HG03469 (cell line): ENCODE measurements around the gene UBXN4.
A peak's percentile ranks its signal among the peaks of the same experiment; 100 is the strongest.
"Not testable (repeated sequence)": the region's sequence is repeated elsewhere in the genome, so short reads cannot be mapped to it uniquely, and the experiment has no call there.

Experiments used
- ATAC-seq: cut with Tn5 transposase; IDR thresholded peaks from one replicate; pipeline ENCODE4 v1.9.1; 2021; ENCODE audit warnings: mild to moderate bottlenecking, moderate library complexity, moderate number of reproducible peaks; ENCODE audit not compliant: unreplicated experiment

UBXN4 gene, protein sequence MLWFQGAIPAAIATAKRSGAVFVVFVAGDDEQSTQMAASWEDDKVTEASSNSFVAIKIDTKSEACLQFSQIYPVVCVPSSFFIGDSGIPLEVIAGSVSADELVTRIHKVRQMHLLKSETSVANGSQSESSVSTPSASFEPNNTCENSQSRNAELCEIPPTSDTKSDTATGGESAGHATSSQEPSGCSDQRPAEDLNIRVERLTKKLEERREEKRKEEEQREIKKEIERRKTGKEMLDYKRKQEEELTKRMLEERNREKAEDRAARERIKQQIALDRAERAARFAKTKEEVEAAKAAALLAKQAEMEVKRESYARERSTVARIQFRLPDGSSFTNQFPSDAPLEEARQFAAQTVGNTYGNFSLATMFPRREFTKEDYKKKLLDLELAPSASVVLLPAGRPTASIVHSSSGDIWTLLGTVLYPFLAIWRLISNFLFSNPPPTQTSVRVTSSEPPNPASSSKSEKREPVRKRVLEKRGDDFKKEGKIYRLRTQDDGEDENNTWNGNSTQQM

GRCh38 chr2:135741395-135742324 is at the start of gene UBXN4:
TSS of gene UBXN4 (plus strand) at chr2:135741855. CDS start at chr2:135741930, 75 bp downstream.
- ATAC-seq = peak; percentile 79

- no peak for ATAC-seq
These were observed 46.9 kb upstream of the UBXN4 start for GRCh38 chr2:135694711-135695110.

DNA sequence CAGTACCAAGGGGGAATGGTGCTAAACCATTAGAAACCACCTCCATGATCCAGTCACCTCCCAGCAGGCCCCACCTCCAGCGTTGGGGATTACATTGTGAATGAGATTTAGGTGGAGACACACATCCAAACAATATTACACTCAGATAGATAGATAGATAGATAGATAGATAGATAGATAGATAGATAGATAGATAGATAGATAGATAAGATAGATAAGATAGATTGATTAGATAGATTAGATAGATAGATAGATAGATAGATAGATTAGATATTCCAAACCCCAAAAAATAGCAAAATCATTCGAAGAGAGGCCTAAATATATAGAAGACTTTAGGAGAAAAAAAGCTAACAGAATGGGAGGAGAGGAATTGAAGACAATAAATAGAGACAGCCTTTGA is 42.8 kb upstream of the UBXN4 start:
- ATAC-seq = no peak

DNA sequence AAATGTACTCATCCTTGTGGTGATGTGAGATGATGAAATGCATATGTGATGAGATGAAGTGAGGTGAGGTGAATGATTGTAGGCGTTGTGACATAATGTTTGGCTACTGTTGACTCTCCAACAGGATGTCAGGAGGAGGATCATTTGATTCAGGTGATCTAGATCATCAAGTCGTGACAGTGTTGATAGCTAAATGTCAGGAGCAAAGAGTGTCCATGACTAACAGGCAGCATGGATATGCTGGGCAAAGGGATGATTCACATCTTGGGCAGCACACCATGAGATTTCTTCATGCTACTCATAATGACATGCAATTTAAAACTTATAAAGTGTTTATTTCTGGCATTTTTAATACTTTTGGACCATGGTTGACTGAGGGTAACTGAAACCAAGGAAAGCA is 40.2 kb upstream of the UBXN4 start:
- ATAC-seq = no peak

GRCh38 chr2:135703300-135703699 is 38.4 kb upstream of the UBXN4 start:
- no peak for ATAC-seq

DNA sequence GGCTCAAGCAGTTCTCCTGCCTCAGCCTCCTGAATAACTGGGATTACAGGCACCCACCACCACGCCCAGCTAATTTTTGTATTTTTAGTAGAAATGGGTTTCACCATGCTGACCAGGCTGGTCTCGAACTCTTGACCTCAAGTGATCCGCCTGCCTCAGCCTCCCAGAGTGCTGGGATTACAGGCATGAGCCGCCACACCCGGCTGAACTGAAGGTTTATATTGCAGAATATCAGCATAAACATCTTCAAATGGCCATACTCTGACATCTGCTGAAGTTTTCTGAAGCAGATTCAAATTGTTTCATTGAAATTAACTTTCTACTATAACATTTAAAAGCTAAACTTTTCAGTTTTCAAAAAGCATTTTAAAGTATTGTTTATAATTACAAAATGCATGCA is 37.6 kb upstream of the UBXN4 start:
- not testable (repeated sequence) for ATAC-seq

- no peak for ATAC-seq
These were observed 33.5 kb upstream of the UBXN4 start for GRCh38 chr2:135708159-135708558.

DNA sequence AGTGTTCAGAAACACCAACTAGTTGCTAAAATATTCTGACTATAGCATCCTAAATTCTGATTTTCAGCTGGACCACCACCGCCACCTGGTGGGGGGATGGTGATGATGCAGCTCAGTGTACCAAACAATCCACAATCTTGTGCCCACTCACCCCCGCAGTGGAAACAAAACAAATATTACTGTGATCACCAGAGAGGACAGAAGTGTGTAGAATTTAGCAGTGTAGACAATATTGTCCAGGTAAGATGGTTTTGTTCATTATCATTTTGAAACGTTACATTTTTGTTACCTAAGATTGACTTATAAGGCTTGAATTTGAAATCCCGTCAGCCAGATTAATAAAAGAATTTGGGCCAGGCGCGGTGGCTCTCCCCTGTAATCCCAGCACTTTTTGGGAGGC is 31.7 kb upstream of the UBXN4 start:
- no peak for ATAC-seq

GRCh38 chr2:135715086-135715485 is 26.6 kb upstream of the UBXN4 start:
- not testable (repeated sequence) for ATAC-seq

DNA sequence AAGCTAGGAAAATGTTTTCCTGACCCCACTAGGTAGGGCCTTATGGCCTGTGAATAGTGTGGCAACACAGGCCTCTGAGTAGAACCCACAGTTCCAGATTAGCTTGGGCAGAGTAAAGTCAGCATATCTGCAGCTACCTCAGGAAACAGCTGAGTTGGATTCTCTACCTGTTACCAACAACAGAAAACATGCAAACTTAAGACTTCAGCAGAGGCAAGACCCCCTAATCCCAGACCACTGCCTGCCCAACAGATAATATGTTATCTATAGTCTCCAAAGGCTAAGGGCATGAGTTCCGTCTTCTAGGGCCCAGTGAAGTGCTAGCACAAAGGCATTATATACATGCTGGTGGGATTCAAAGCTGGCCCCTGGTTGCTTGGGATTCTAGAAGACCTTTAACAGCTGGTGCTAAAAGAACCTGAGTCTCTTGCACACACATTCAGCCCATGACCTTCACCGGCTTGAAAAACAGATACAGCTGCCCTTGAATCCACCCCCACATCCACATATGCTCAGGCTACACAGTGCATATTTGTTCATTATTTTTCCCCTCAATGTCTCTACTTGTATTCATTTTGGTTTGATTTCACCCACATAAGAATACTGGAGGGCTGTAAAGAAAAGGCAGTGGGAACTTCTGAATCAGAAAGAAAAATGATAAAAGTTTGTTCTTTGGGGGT is 13.5 kb upstream of the UBXN4 start:
- ATAC-seq = no peak

DNA sequence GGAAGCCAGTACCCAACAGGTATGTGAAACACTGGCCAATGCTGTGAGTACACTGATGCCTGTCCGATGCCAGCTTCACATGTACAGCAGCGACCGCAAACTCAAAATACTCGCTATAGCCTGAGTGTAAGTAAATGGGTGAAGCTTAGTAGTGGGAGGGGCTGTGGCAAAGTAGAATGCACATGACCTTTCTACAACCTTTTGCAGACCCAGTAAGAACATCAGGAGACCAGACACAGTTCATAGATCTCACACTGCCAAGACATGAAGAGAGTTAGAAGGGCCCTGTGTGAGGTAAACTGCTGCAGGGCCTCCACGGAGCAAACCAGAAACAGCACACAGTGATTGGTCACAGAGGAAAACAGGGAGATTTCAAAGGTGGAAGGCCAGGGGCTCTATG is 9.1 kb upstream of the UBXN4 start:
- ATAC-seq = no peak

DNA sequence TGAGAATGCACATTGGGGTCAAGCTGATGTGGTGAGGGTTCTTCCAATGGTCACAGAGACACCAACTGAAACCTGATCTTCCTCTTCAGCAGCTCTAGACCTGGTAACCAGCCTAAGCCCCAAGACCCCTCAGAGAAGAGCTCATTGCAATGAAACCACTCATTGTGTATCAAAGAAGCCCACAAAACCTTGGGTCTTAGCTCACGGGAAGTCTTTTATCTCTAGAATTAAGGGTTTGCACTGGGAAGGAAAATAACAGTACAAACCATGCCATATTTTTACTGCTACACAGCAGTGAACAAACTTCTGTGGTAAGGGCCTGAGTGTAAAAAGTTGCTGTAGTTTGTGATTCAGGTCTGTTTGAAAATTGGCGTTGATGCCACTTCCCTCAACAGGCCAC is 8.6 kb upstream of the UBXN4 start:
- no peak for ATAC-seq

GRCh38 chr2:135736546-135736945 is 5.1 kb upstream of the UBXN4 start:
- ATAC-seq = no peak

GRCh38 chr2:135740206-135740605 is 1.4 kb upstream of the UBXN4 start:
- no peak for ATAC-seq

GRCh38 chr2:135741043-135741394 is 636 bp upstream of the UBXN4 start:
- no peak for ATAC-seq

DNA sequence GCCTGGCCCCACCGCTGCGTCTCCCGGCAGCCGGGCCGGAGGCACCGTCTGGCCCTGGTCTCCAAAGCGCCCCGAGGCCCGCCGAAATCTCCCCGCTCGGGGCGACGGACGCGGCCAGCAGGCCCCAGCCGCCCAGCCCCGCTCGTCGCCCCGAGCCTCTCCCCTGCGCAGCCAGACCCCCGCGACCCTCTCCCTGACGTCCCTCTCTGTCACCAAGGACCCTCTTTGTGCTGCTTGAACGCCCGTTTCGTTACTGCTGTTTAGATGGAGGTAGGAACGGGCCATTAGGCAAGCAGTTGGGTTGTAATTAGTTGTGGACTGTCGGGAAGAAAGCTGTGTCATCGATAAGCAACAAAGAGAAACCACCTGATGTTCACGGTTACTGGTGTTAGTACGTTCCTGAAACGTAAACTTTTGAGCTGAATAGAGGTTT is 686 bp downstream of the UBXN4 start:
- no peak for ATAC-seq

GRCh38 chr2:135743860-135744259 is 2.2 kb downstream of the UBXN4 start:
- ATAC-seq = no peak

DNA sequence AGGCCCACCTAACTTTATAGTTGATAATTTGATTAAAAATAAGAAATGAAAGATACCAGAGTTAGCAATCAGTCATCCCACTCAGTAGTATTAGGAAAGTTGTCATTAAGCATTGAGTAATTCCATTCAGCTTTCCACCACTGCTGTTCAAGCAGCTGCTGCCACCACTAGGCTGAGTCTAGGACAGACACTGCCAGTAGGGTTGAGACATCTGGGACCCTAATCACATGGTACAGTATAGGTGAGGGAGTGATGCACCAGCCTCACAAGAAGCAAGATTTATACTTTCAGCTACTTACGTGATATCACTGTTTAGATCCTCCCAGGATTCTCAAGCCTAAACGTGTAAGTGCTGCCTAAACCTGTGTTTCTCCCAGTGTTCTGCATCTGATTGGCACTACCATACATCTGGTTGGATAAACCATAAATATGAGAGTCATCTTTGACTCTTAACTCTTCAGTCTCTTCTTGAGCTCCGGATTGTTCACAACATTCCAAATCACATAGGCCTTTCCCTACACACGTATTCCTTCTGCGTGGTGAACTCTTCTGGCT is 3.2 kb downstream of the UBXN4 start:
- ATAC-seq = peak; percentile 22

- ATAC-seq = no peak
These were observed 3.9 kb downstream of the UBXN4 start for GRCh38 chr2:135745545-135745944.

DNA sequence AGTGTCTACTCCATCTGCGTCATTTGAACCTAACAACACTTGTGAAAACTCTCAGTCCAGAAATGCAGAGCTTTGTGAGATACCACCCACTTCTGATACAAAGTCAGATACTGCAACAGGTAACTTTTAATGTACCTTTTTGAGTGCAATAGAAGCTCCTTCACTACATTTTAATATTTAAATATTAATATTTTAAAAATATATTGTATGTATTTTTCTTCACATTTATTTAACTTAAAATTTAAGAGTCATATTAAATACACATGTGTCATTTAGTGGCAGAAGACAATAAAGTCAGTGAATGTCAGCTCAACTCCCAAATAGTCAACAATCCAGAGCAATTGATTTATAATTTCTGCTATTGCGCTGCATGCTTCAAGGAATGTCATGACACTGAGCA is 13.9 kb downstream of the UBXN4 start:
- no peak for ATAC-seq

DNA sequence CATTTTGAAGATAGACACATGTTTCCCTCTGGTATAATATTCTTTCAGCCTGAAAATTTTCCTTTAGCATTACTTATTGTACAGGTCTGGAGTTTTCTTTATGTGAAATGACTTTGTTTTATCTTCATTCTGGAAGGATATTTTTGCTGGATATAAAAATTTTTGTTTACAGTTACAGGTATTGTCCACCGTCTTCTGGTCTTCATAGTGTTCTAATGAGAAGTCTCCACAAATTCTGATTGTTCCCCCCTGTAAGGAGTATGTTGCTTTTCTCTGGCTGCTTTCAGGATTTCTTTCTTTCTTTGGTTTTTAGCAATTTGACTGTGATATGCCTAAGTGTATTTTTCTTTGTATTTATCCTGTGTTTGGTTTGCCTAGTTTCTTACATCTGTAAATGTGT is 15.0 kb downstream of the UBXN4 start:
- no peak for ATAC-seq
